Activated T-cell treated with anti-CD3 and anti-CD28 coated beads, Interleukin-2, amount 50 U/mL, for 48 hours (primary cell): ENCODE data around the gene CEP57.
"Not testable (repeated sequence)": the region's sequence is repeated elsewhere in the genome, so short reads cannot be mapped to it uniquely, and the experiment has no call there.

Experiments used
- DNase-seq, 2 experiments: peaks; one replicate each; pipeline ENCODE4 v3.0.0-alpha.2; 2020

Gene CEP57

GRCh38 chr11:95863486-95864140, 73.3 kb downstream of the CEP57 start:
- DNase-seq = no peak

- DNase-seq = no peak
Observed at GRCh38 chr11:95867105-95867504, 76.8 kb downstream of the CEP57 start.

- not testable (repeated sequence) for DNase-seq
Observed at GRCh38 chr11:95870877-95871276, 80.6 kb downstream of the CEP57 start.

- DNase-seq = no peak
Observed at GRCh38 chr11:95877291-95877690, 87.0 kb downstream of the CEP57 start.
